Body of pancreas (tissue), 4 donors: ENCODE data around the gene TRAFD1. TPM values are rescaled to one million over a fixed set of nuclear protein-coding genes. Genes with fewer than 3 reads are reported as not detected.
"Not testable (repeated sequence)": the region's sequence is repeated elsewhere in the genome, so short reads cannot be mapped to it uniquely, and the experiment has no call there.

Source experiments
- ATAC-seq: fragments of 150-250 bp; one replicate; pipeline ENCODE4 v1.9.1; 2016
- DNase-seq, 4 donors: peaks; one replicate each; pipeline ENCODE4 v3.0.0-alpha.2; 2019
- H3K27ac ChIP-seq, 4 donors: fragments of 200-600 bp; sonication (generic); 1 replicate in 3 of 4; 2 replicates in 1 of 4; pipeline versions ENCODE4 v1.5.1 to v1.6.1; 2016 to 2019; ENCODE audit warnings: mild to moderate bottlenecking in 1 of 4, mixed read lengths in 1 of 4, moderate library complexity in 1 of 4
- H3K27me3 ChIP-seq, 2 donors: fragments of 200-600 bp; sonication (generic); one replicate each; pipeline ENCODE4 v1.6.0; 2016; ENCODE audit warnings: mild to moderate bottlenecking in 1 of 2
- H3K36me3 ChIP-seq, 2 donors: fragments of 200-600 bp; sonication (generic); replicated peaks in 1 of 2; 2 replicates each; pipeline ENCODE4 v1.5.1; 2016; ENCODE audit warnings: low read depth in 2 of 2; ENCODE audit not compliant: insufficient read depth in 1 of 2
- H3K4me1 ChIP-seq: fragments of 200-600 bp; sonication (generic); one replicate; pipeline ENCODE4 v1.6.0; 2016
- H3K4me3 ChIP-seq, 2 donors: fragments of 200-600 bp; sonication (generic); 1 replicate in 1 of 2; 2 replicates in 1 of 2; pipeline ENCODE4 v1.5.1; 2016 to 2019
- H3K9me3 ChIP-seq, 3 donors: fragments of 200-600 bp; sonication (generic); 1 replicate in 2 of 3; 2 replicates in 1 of 3; pipeline ENCODE4 v1.5.1; 2016
- CTCF ChIP-seq, 7 experiments: fragments of 450-650 bp in 4 of 7; fragments of 200-600 bp in 3 of 7; sonication (generic) in 3 of 7; IDR thresholded peaks; one replicate each; pipeline ENCODE4 v1.5.1; 2016 to 2019; ENCODE audit warnings: antibody characterized with exemption in 7 of 7
- POLR2A ChIP-seq, 3 donors: fragments of 450-650 bp; IDR thresholded peaks; one replicate each; pipeline ENCODE4 v1.6.1; 2016; ENCODE audit warnings: antibody characterized with exemption in 3 of 3, mild to moderate bottlenecking in 2 of 3
- WGBS, 2 donors: methylation state at CpG; one replicate each; pipeline ENCODE4 v1.1.5; 2017; 5-methylcytosine and 5-hydroxymethylcytosine counted together
- intact Hi-C: fragments of 100-400 bp; cut with DNase I; formaldehyde crosslinking; loops from one replicate; pipeline ENCODE4 v1.15.1; 2023
- total RNA-seq, 2 donors: library from RNA; depleted of rRNA; stranded (reverse); fragments of >200 nt; gene quantifications; one replicate each; pipeline ENCODE4 v1.1.0, GENCODE V29; 2016

TRAFD1 gene
- total RNA-seq, 2 donors from 2014 or later: 13.2 to 15.3 TPM

DNA sequence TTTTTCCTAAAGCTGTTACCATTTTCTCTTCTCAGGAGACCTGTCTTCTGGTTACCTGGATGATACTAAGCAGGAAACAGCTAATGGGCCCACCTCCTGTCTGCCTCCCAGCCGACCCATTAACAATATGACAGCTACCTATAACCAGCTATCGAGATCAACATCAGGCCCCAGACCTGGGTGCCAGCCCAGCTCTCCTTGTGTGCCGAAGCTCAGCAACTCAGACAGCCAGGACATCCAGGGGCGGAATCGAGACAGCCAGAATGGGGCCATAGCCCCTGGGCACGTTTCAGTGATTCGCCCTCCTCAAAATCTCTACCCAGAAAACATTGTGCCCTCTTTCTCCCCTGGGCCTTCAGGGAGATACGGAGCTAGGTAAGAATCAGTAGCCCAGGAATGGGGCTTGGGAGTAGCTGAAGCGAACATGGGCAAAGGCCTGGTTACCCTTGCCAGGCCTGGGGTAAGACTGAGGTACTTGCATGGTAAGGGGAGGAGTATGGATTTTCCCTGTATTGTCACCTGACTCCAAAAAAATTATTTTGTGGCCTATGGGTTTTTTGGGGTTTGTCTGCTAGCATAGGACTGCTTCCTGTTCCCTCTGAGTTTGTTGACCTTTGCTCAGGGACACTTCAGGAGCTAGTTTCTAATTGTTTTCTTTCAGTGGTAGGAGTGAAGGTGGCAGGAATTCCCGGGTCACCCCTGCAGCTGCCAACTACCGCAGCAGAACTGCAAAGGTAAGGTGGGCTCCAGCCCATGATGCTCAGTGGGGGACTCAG lies 26.6 kb downstream of the TRAFD1 start:
- 91% methylated on average over 11 of the region's 11 CpGs for WGBS, 2 donors
- Histone ChIP-seq H3K27ac (no peak overlapping the region), H3K36me3 (peaks cover 7 to 23% of the 10 kb centered on the region in 2 donors), H3K4me3 (no peak overlapping the region), H3K27me3 (no peaks in the 10 kb centered on the region), H3K4me1 (no peaks in the 10 kb centered on the region), H3K9me3 (no peaks in the 10 kb centered on the region)
- DNase-seq: peak in 1 of 4 donors; percentile 6
- no peak for TF ChIP-seq POLR2A (IDR thresholded peaks at IDR 0.05)
- no peak for TF ChIP-seq CTCF (IDR thresholded peaks at IDR 0.05)
- intact Hi-C loops: no loop called here
- no peak for ATAC-seq

GRCh38 chr12:112153181-112153892 lies 28.0 kb downstream of the TRAFD1 start:
- DNase-seq: peak in 1 of 4 donors; percentile 6
- no peak for TF ChIP-seq POLR2A (IDR thresholded peaks at IDR 0.05)
- no peak for TF ChIP-seq CTCF (IDR thresholded peaks at IDR 0.05)
- 79 to 81% methylated on average over 7 to 8 of the region's 11 CpGs for WGBS, 2 donors

GRCh38 chr12:112153893-112154219 lies 28.5 kb downstream of the TRAFD1 start:
- Histone ChIP-seq H3K4me1 (no peaks in the 10 kb centered on the region), H3K27ac (no peak overlapping the region), H3K36me3 (peaks cover 7 to 19% of the 10 kb centered on the region in 2 donors), H3K4me3 (no peak overlapping the region), H3K9me3 (no peaks in the 10 kb centered on the region), H3K27me3 (no peaks in the 10 kb centered on the region)
- ATAC-seq (no peak), DNase-seq (peak in 1 of 4 donors; percentile 0)
- whole genome bisulfite sequencing, 2 donors: 92 to 94% methylated on average over 8 of the region's 8 CpGs
- intact Hi-C loops: no loop called here
- no peak for TF ChIP-seq CTCF (IDR thresholded peaks at IDR 0.05)
- TF ChIP-seq POLR2A (IDR thresholded peaks at IDR 0.05): no peak

More at GRCh38 chr12:112153181-112153892, 28.0 kb downstream of the TRAFD1 start:
- Histone ChIP-seq H3K4me3 (no peak overlapping the region), H3K27me3 (no peaks in the 10 kb centered on the region), H3K27ac (no peak overlapping the region), H3K4me1 (no peaks in the 10 kb centered on the region), H3K9me3 (no peaks in the 10 kb centered on the region), H3K36me3 (peaks cover 7 to 21% of the 10 kb centered on the region in 2 donors)
- intact Hi-C loops: no loop called here
- no peak for ATAC-seq

DNA sequence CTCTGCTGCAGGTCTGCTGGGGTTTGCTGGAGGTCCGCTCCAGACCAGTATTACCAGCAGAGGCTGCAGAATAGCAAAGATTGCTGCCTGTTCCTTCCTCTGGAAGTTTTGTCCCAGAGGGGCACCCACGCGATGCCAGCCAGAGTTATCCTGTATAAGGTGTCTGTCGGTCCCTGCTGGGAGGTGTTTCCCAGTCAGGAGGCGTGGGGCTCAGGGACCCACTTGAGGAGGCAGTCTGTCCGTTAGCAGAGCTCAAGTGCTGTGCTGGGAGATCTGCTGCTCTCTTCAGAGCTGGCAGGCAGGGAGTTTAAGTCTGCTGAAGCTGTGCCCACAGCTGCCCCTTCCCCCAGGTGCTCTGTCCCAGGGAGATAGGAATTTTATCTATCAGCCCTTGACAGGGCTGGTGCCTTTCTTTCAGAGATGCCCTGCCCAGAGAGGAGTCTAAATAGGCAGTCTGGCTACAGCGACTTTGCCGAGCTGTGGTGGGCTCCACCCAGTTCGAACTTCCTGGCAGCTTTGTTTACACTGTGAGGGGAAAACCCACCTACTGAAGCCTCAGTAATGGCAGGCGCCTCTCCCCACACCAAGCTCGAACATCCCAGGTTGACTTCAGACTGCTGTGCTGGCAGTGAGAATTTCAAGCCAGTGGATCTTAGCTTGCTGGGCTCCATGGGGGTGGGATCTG lies 33.2 kb downstream of the TRAFD1 start:
- H3K4me3 ChIP-seq, DNase-seq, H3K36me3 ChIP-seq, H3K9me3 ChIP-seq, intact Hi-C loops, ATAC-seq, H3K27ac ChIP-seq, H3K27me3 ChIP-seq, H3K4me1 ChIP-seq: not testable (repeated sequence)
- WGBS, 2 donors: 91 to 98% methylated on average over 5 to 9 of the region's 11 CpGs

GRCh38 chr12:112159146-112159541 lies 33.8 kb downstream of the TRAFD1 start:
- DNase-seq (no peak), ATAC-seq (no peak)
- peaks cover 0 to 5% of the 10 kb centered on the region in 2 donors for H3K36me3 ChIP-seq
- H3K27ac ChIP-seq: no peak overlapping the region
- H3K4me1 ChIP-seq: no peaks in the 10 kb centered on the region
- TF ChIP-seq POLR2A (IDR thresholded peaks at IDR 0.05): no peak
- TF ChIP-seq CTCF (IDR thresholded peaks at IDR 0.05): no peak
- H3K27me3 ChIP-seq: no peaks in the 10 kb centered on the region
- H3K4me3 ChIP-seq: no peak overlapping the region
- intact Hi-C loops: no loop called here
- no peaks in the 10 kb centered on the region for H3K9me3 ChIP-seq
- WGBS, 2 donors: 98 to 100% methylated on average over 3 to 6 of the region's 6 CpGs
